Neuronal stem cell (in vitro differentiated cells): ENCODE data around the gene PCMT1.

Experiments used
- DNase-seq: peaks from one replicate; pipeline ENCODE4 v3.0.0-alpha.2; 2013; ENCODE audit warnings: low spot score
- H2AFZ ChIP-seq: one replicate; pipeline ENCODE4 v1.6.1; 2013; ENCODE audit warnings: mild to moderate bottlenecking, low read length, inconsistent platforms
- H2AK5ac ChIP-seq: 2 replicates; pipeline ENCODE4 v1.6.1; 2013; ENCODE audit warnings: low read depth, mild to moderate bottlenecking, inconsistent platforms, low read length, moderate library complexity, mixed read lengths
- H2BK120ac ChIP-seq: 2 replicates; pipeline ENCODE4 v1.6.1; 2013; ENCODE audit warnings: low read depth, mild to moderate bottlenecking, inconsistent platforms, low read length, moderate library complexity, mixed read lengths
- H2BK12ac ChIP-seq: one replicate; pipeline ENCODE4 v1.6.1; 2013; ENCODE audit warnings: low read length, inconsistent platforms
- H2BK15ac ChIP-seq: 2 replicates; pipeline ENCODE4 v1.6.1; 2013; ENCODE audit warnings: mild to moderate bottlenecking, low read length, inconsistent platforms, mixed read lengths
- H2BK5ac ChIP-seq: one replicate; pipeline ENCODE4 v1.6.1; 2013; ENCODE audit warnings: inconsistent platforms, mild to moderate bottlenecking, low read length, moderate library complexity
- H3K14ac ChIP-seq: one replicate; pipeline ENCODE4 v1.6.1; 2013; ENCODE audit warnings: low read length, inconsistent platforms
- H3K18ac ChIP-seq: 2 replicates; pipeline ENCODE4 v1.6.1; 2013; ENCODE audit warnings: low read length, inconsistent platforms
- H3K23ac ChIP-seq: 2 replicates; pipeline ENCODE4 v1.6.1; 2013; ENCODE audit warnings: low read depth, mild to moderate bottlenecking, mixed read lengths, low read length, inconsistent platforms; ENCODE audit not compliant: poor library complexity
- H3K27ac ChIP-seq: replicated peaks from 3 replicates; pipeline ENCODE4 v1.5.1; 2013; ENCODE audit warnings: low read length, inconsistent platforms
- H3K27me3 ChIP-seq, 3 experiments: 2 replicates each; pipeline ENCODE4 v1.6.1; 2013; ENCODE audit warnings: low read length in 3 of 3, mild to moderate bottlenecking in 2 of 3, inconsistent platforms in 1 of 3, low read depth in 1 of 3, mixed read lengths in 1 of 3, moderate library complexity in 1 of 3; ENCODE audit not compliant: control insufficient read depth in 3 of 3, insufficient read depth in 3 of 3
- H3K36me3 ChIP-seq, 2 donors: replicated peaks in 1 of 2; 2 replicates each; pipeline ENCODE4 v1.6.1; 2013; ENCODE audit warnings: low read length in 2 of 2; ENCODE audit not compliant: control insufficient read depth in 2 of 2, insufficient read depth in 2 of 2
- H3K4ac ChIP-seq: 2 replicates; pipeline ENCODE4 v1.6.1; 2013; ENCODE audit warnings: inconsistent platforms, mild to moderate bottlenecking, low read length, moderate library complexity
- H3K4me1 ChIP-seq, 2 donors: 1 replicate in 1 of 2; 2 replicates in 1 of 2; pipeline ENCODE4 v1.6.1; 2013; ENCODE audit warnings: low read length in 2 of 2, low read depth in 1 of 2; ENCODE audit not compliant: control insufficient read depth in 2 of 2, insufficient read depth in 1 of 2
- H3K4me2 ChIP-seq: one replicate; pipeline ENCODE4 v1.6.1; 2013; ENCODE audit warnings: mild to moderate bottlenecking, low read length, inconsistent platforms; ENCODE audit not compliant: insufficient read depth, poor library complexity, severe bottlenecking
- H3K4me3 ChIP-seq, 2 donors: 2 replicates each; pipeline ENCODE4 v1.5.1; 2013; ENCODE audit warnings: low read length in 2 of 2, mild to moderate bottlenecking in 2 of 2, inconsistent platforms in 1 of 2, moderate library complexity in 1 of 2
- H3K79me1 ChIP-seq: one replicate; pipeline ENCODE4 v1.6.1; 2013; ENCODE audit warnings: low read depth, mild to moderate bottlenecking, inconsistent platforms, low read length, moderate library complexity
- H3K9ac ChIP-seq: one replicate; pipeline ENCODE4 v1.6.1; 2013; ENCODE audit warnings: mild to moderate bottlenecking, low read depth, low read length, inconsistent platforms; ENCODE audit not compliant: poor library complexity
- H3K9me3 ChIP-seq, 2 donors: replicated peaks in 1 of 2; 2 replicates each; pipeline versions ENCODE3 to v1.6.1; 2013; ENCODE audit warnings: low read length in 2 of 2, mild to moderate bottlenecking in 2 of 2, inconsistent platforms in 1 of 2, low read depth in 1 of 2, mixed read lengths in 1 of 2, moderate library complexity in 1 of 2; ENCODE audit not compliant: control insufficient read depth in 2 of 2, insufficient read depth in 1 of 2
- H4K8ac ChIP-seq: one replicate; pipeline ENCODE4 v1.6.1; 2013; ENCODE audit warnings: low read depth, mild to moderate bottlenecking, inconsistent platforms, low read length, moderate library complexity
- H4K91ac ChIP-seq: one replicate; pipeline ENCODE4 v1.6.1; 2013; ENCODE audit warnings: low read length, low read depth, mild to moderate bottlenecking, inconsistent platforms; ENCODE audit not compliant: poor library complexity
- WGBS, 2 donors: extraction: QIAGEN DNeasy Blood & Tissue Kit; methylation state at CpG; one replicate each; pipeline ENCODE4 v1.1.7; 2013; ENCODE audit warnings: missing lambda C conversion rate in 2 of 2, mixed read lengths in 1 of 2; ENCODE audit not compliant: insufficient read length in 2 of 2, insufficient replicate concordance in 1 of 2; ENCODE audit errors: extremely low coverage in 2 of 2; 5-methylcytosine and 5-hydroxymethylcytosine counted together

The PCMT1 gene

DNA sequence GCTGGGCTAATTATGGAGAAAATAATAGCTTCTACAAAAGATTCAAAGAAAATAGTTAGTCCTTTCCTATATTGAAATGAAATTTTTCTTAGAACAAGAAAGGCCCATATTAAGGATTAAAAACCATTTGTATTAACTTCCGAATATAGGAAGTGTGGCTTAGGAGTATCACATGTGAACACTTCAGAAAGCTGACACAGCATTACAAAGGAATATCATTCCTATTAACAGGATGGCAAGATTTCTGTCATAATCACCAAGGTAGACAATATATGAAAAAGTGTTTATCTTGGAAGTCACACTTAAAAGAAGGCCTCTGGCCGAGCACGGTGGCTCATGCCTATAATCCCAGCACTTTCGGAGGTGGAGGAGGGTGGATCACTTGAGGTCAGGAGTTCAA, 26.3 kb upstream of the PCMT1 start:
- no peak overlapping the region for H2BK120ac ChIP-seq
- no peak overlapping the region for H3K18ac ChIP-seq
- H2AFZ ChIP-seq = no peak overlapping the region
- no peak overlapping the region for H4K8ac ChIP-seq
- no peaks in the 10 kb centered on the region for H3K79me1 ChIP-seq
- H2BK12ac ChIP-seq = no peak overlapping the region
- no peak overlapping the region for H3K4ac ChIP-seq
- no peak overlapping the region for H3K9ac ChIP-seq
- H3K4me1 ChIP-seq = peaks cover 2 to 3% of the 10 kb centered on the region in 2 donors
- DNase-seq = no peak
- H3K23ac ChIP-seq = no peak overlapping the region
- H3K14ac ChIP-seq = no peak overlapping the region
- H2BK5ac ChIP-seq = no peak overlapping the region
- no peaks in the 10 kb centered on the region for H3K27me3 ChIP-seq
- no peak overlapping the region for H3K27ac ChIP-seq
- no CpG with 5 or more reads among the region's 4 CpGs for WGBS, 2 donors
- no peak overlapping the region for H4K91ac ChIP-seq
- H3K4me3 ChIP-seq = no peak overlapping the region
- H2AK5ac ChIP-seq = no peak overlapping the region
- H3K4me2 ChIP-seq = no peak overlapping the region
- H3K36me3 ChIP-seq = peaks cover 10 to 64% of the 10 kb centered on the region in 2 donors
- no peaks in the 10 kb centered on the region for H3K9me3 ChIP-seq
- H2BK15ac ChIP-seq = no peak overlapping the region

DNA sequence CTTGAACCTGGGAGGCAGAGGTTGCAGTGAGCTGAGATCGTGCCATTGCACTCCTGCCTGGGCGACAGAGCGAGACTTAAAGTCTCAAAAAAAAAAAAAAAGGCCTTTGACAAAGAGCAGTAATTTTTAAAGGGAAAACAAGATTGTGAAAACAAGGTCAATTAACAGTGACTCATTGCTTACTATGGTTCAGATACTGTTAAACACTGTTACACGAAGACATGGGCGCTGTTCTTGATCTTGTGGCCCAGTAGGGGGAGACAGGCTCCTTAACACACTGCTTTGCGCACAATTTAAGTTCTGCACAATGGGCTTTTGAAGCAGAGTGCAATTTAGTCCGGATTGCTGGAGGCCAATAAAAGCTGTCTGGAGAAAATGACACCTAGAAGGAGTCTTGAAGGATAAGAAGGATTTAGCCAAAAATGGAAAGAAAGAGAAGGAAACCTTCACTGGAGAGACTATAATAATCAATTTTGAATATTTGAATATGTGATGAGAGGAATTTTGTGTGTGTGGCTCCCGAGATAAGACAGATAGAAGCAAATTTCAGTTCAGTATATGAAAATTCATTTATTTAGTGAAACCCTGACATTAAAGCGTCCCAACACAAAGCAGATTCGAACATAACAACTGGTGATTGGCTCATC, 25.6 kb upstream of the PCMT1 start:
- Histone ChIP-seq H3K14ac (no peak overlapping the region), H3K9ac (no peak overlapping the region), H3K4me1 (no peaks in the 10 kb centered on the region), H3K4me3 (no peak overlapping the region), H3K27ac (no peak overlapping the region), H3K36me3 (peaks cover 14 to 71% of the 10 kb centered on the region in 2 donors), H3K4me2 (no peak overlapping the region), H2BK15ac (no peak overlapping the region), H2BK5ac (no peak overlapping the region), H2BK120ac (no peak overlapping the region), H4K8ac (no peak overlapping the region), H3K18ac (no peak overlapping the region), H3K23ac (no peak overlapping the region), H3K27me3 (no peaks in the 10 kb centered on the region), H2BK12ac (no peak overlapping the region), H4K91ac (no peak overlapping the region), H3K9me3 (no peaks in the 10 kb centered on the region), H2AK5ac (no peak overlapping the region), H2AFZ (no peak overlapping the region), H3K79me1 (peaks cover 2% of the 10 kb centered on the region), H3K4ac (no peak overlapping the region)
- DNase-seq = no peak
- no CpG with 5 or more reads among the region's 10 CpGs for WGBS, 2 donors

DNA sequence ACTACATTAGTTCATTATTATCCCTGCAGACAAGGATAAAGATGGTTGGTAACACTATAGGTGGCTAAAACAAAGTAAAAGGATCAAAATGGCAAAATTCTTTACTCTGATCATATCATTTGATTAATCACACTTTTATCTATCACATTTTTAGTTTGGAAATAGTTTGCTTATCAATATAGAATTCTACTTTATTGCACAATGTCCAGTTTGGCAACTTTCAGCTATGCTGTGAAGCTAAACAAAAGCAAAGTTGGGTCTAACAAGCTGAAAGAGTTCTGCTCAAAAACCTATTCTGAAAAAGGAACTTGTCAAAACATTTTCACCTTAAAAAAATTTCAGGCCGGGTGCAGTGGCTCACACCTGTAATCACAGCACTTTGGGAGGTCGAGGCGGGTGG, 23.8 kb upstream of the PCMT1 start:
- H2BK5ac ChIP-seq = no peak overlapping the region
- no peak overlapping the region for H3K4ac ChIP-seq
- no peak overlapping the region for H3K9ac ChIP-seq
- no peak overlapping the region for H3K27ac ChIP-seq
- H2AFZ ChIP-seq = no peak overlapping the region
- H2BK12ac ChIP-seq = no peak overlapping the region
- no peak overlapping the region for H3K4me3 ChIP-seq
- no peak overlapping the region for H2BK120ac ChIP-seq
- no peak overlapping the region for H3K23ac ChIP-seq
- no peak overlapping the region for H3K4me2 ChIP-seq
- no peak for DNase-seq
- H4K8ac ChIP-seq = no peak overlapping the region
- H4K91ac ChIP-seq = no peak overlapping the region
- H2BK15ac ChIP-seq = no peak overlapping the region
- H3K27me3 ChIP-seq = no peaks in the 10 kb centered on the region
- no CpG with 5 or more reads among the region's 3 CpGs for WGBS, 2 donors
- peaks cover 27 to 84% of the 10 kb centered on the region in 2 donors for H3K36me3 ChIP-seq
- H3K79me1 ChIP-seq = peaks cover 4% of the 10 kb centered on the region
- H3K4me1 ChIP-seq = no peaks in the 10 kb centered on the region
- no peak overlapping the region for H2AK5ac ChIP-seq
- no peak overlapping the region for H3K14ac ChIP-seq
- no peak overlapping the region for H3K18ac ChIP-seq
- no peaks in the 10 kb centered on the region for H3K9me3 ChIP-seq

DNA sequence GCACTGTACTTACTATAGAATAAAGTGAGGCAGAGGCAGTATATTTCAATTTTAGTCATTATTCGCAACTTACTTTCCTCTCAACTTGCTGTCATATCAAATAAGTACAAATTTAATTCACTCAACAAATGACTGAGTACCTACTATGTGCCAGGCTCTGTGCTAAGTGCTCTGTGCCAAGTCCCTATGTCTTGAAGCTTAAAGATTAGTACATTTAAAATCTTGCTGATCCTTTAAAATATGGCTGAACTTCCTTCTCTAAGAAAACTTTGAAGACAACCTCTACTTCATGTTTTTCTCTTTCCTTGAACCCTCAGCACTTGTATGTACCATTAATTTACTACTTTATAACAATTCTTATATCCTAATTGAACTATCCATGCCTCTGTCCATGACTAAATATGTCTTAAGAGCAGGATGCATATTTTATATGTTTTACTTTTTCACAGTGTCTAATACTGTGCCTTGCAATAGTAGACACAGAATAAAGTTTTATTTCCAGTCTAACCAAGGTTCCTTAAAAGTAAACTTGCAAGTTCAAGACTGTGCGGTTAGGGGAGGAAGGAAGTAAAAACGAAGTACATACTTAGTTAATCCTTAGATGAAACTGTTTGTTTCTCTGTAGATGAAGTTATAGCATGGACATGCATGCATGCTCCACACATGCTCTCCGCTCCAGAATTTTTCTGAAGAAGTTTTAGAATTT, 21.6 kb upstream of the PCMT1 start:
- no peak overlapping the region for H2AFZ ChIP-seq
- H3K27ac ChIP-seq = no peak overlapping the region
- no peaks in the 10 kb centered on the region for H3K9me3 ChIP-seq
- H3K9ac ChIP-seq = no peak overlapping the region
- H3K14ac ChIP-seq = no peak overlapping the region
- H3K4me1 ChIP-seq = no peaks in the 10 kb centered on the region
- no peak overlapping the region for H4K91ac ChIP-seq
- H3K79me1 ChIP-seq = peaks cover 4% of the 10 kb centered on the region
- H2BK5ac ChIP-seq = no peak overlapping the region
- H2BK120ac ChIP-seq = no peak overlapping the region
- no peak overlapping the region for H3K23ac ChIP-seq
- H2AK5ac ChIP-seq = no peak overlapping the region
- no peak overlapping the region for H3K4me2 ChIP-seq
- no peak for DNase-seq
- H2BK15ac ChIP-seq = no peak overlapping the region
- H3K18ac ChIP-seq = no peak overlapping the region
- H3K27me3 ChIP-seq = no peaks in the 10 kb centered on the region
- no peak overlapping the region for H4K8ac ChIP-seq
- no CpG with 5 or more reads among the region's 4 CpGs for WGBS, 2 donors
- H3K4me3 ChIP-seq = no peak overlapping the region
- no peak overlapping the region for H2BK12ac ChIP-seq
- no peak overlapping the region for H3K4ac ChIP-seq
- H3K36me3 ChIP-seq = peaks cover 28 to 95% of the 10 kb centered on the region in 2 donors
